ENCODE data around the gene ARSG. TPM values are rescaled to one million over a fixed set of nuclear protein-coding genes. Genes with fewer than 3 reads are reported as not detected.

The ARSG gene
- total and polyA plus RNA-seq, 10 of the 15 experiments (the other 5 are each of a cell fraction or from before 2014, with no cell fraction given), result 2.9 to 13.5 (median 7.6) TPM

- Histone ChIP-seq H3K27ac (ENCODE audit: control insufficient read depth, insufficient read depth) (no peak overlapping the region), H3K4me2 (ENCODE audit: control insufficient read depth, insufficient read depth) (no peak overlapping the region), H3K4me1 (ENCODE audit: control insufficient read depth, insufficient read depth, low read length) (no peaks in the 10 kb centered on the region), H3K36me3 (ENCODE audit: control insufficient read depth in 2 of 2, insufficient read depth in 2 of 2, low read length in 1 of 2) (no peaks in the 10 kb centered on the region), H3K4me3 (no peak overlapping the region), H3K27me3 (replicated peaks in 1 of 2; ENCODE audit: control insufficient read depth in 2 of 2, insufficient read depth in 2 of 2, low read length in 1 of 2) (no peaks in the 10 kb centered on the region), H2AFZ (ENCODE audit: control insufficient read depth, low read depth, low read length) (no peak overlapping the region), H3K79me2 (ENCODE audit: control insufficient read depth, insufficient read depth, low read length) (no peaks in the 10 kb centered on the region), H4K20me1 (ENCODE audit: control insufficient read depth, insufficient read depth) (no peaks in the 10 kb centered on the region), H3K9ac (ENCODE audit: control insufficient read depth, insufficient read depth, low read length) (no peak overlapping the region), H3K9me3 (replicated peaks; ENCODE audit: control insufficient read depth, insufficient read depth, low read length) (no peaks in the 10 kb centered on the region)
- in situ Hi-C loops (cut with MboI) (no loop called here), intact Hi-C loops (cut with micrococcal nuclease; ENCODE audit: unreplicated experiment) (no loop called here)
- ATAC-seq (no peak), DNase-seq (ENCODE audit: low read depth, low spot score) (no peak), FAIRE-seq (no peak)
- ChIA-PET CTCF (interaction anchor here (3.1 kb wide), 1 partner anchor 97 kb away, joined by 9 read pairs; no protein-coding TSS in a partner anchor), SMC1A (ENCODE audit: uncharacterized antibody, unreplicated experiment) (no interaction called here), POLR2A (no interaction called here), RAD21 (ENCODE audit: unreplicated experiment) (no interaction called here)
- TF ChIP-seq SREBF2 (IDR thresholded peaks at IDR 0.05; ENCODE audit: low read length) (no peak), CBX3 (IDR thresholded peaks at IDR 0.05; ENCODE audit: borderline replicate concordance, low read depth) (no peak), NR2C2 (IDR thresholded peaks at IDR 0.05; ENCODE audit: borderline replicate concordance, control insufficient read depth, insufficient read length, low read depth) (no peak), ELK1 (IDR thresholded peaks at IDR 0.05; ENCODE audit: low read depth, low read length) (no peak), RBBP5 (conservative IDR thresholded peaks at IDR 0.05) (no peak), BRCA1 (IDR thresholded peaks at IDR 0.05; ENCODE audit: low read depth, low read length) (no peak), TARDBP (IDR thresholded peaks at IDR 0.05; ENCODE audit: borderline replicate concordance) (no peak), EED (IDR thresholded peaks at IDR 0.05; ENCODE audit: low read depth) (no peak), PML (IDR thresholded peaks at IDR 0.05; ENCODE audit: low read length) (no peak), IRF4 (IDR thresholded peaks at IDR 0.05; ENCODE audit: low read depth, low read length) (no peak), IRF5 (IDR thresholded peaks at IDR 0.05; ENCODE audit: borderline replicate concordance) (no peak), ZNF217 (IDR thresholded peaks at IDR 0.05) (no peak), CREM (IDR thresholded peaks at IDR 0.05; ENCODE audit: low read depth) (no peak), ZBTB33 (IDR thresholded peaks at IDR 0.05) (no peak), USF2 (IDR thresholded peaks at IDR 0.05; ENCODE audit: borderline replicate concordance, low read depth, low read length) (no peak), SPI1 (IDR thresholded peaks at IDR 0.05; ENCODE audit: borderline replicate concordance, insufficient read depth, low read depth, low read length) (no peak), MTA2 (IDR thresholded peaks at IDR 0.05; ENCODE audit: low read depth) (no peak), CEBPB (IDR thresholded peaks at IDR 0.05; ENCODE audit: borderline replicate concordance in 1 of 2, low read depth in 2 of 2, low read length in 2 of 2) (no peak), PAX8 (IDR thresholded peaks at IDR 0.05) (no peak)
- no TSS peak for BruUV-seq (replicated peaks)
- WGBS (ENCODE audit: insufficient coverage, insufficient replicate concordance, low lambda C conversion rate, missing lambda C conversion rate), result 62% methylated on average over 10 of the region's 10 CpGs
Observed at GRCh38 chr17:68302066-68302564, 10.8 kb downstream of the ARSG start.
